Inflammatory macrophage treated with lipopolysaccharide for 1 hour (primary cell): Measurements from ENCODE around the gene DCDC2.
"Not testable (repeated sequence)": the region's sequence is repeated elsewhere in the genome, so short reads cannot be mapped to it uniquely, and the experiment has no call there.

Source experiments
- DNase-seq, 2 donors: peaks; one replicate each; pipeline ENCODE4 v3.0.0-alpha.2; 2020 to 2022

Gene DCDC2

DNA sequence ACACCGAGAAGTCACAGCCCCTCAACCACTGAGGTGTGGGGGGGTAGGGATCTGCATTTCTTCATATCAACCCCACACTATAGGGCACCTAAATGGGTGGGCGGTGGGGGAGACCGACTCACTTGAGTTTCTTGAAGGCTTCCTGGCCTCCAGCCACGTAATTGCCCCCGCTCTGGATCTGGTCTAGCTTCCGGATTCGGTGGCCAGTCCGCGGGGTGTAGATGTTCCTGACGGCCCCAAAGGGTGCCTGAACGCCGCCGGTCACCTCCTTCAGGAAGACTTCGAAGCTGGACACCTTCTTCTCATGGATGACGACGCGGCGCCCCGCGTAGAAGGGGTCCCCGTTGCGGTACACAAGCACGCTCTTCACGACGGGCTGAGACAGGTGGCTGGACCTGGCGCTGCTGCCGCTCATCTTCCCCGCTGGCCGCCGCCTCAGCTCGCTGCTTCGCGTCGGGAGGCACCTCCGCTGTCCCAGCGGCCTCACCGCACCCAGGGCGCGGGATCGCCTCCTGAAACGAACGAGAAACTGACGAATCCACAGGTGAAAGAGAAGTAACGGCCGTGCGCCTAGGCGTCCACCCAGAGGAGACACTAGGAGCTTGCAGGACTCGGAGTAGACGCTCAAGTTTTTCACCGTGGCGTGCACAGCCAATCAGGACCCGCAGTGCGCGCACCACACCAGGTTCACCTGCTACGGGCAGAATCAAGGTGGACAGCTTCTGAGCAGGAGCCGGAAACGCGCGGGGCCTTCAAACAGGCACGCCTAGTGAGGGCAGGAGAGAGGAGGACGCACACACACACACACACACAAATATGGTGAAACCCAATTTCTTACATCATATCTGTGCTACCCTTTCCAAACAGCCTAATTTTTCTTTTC is at the start of gene DCDC2:
Gene DCDC2, minus strand, starts transcription at position 724 of the 883 bp plus-strand sequence. Its CDS starts 309 bp downstream, at position 415.
- DNase-seq = no peak

DNA sequence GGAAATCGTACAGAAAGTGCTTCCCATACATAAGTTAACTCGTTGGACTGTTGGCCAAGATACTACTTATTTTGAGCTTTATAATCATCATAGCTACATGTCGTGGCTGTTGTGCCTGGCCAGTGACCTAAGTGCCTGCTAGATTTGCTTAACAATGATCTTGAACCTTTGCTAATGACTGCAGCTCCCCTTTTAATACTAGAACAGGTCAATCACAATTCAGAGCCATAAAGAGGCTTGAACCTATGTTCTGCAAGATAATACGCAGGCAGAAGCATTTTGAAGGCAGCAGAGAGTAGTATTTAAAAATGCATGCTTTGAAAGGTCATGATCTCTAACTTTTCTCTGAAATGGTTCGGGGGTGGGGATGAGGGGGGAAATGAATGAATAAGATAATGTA is 47.4 kb upstream of the DCDC2 start:
- no peak for DNase-seq

- no peak for DNase-seq
Measured at GRCh38 chr6:24403501-24403824, 45.6 kb upstream of the DCDC2 start.

DNA sequence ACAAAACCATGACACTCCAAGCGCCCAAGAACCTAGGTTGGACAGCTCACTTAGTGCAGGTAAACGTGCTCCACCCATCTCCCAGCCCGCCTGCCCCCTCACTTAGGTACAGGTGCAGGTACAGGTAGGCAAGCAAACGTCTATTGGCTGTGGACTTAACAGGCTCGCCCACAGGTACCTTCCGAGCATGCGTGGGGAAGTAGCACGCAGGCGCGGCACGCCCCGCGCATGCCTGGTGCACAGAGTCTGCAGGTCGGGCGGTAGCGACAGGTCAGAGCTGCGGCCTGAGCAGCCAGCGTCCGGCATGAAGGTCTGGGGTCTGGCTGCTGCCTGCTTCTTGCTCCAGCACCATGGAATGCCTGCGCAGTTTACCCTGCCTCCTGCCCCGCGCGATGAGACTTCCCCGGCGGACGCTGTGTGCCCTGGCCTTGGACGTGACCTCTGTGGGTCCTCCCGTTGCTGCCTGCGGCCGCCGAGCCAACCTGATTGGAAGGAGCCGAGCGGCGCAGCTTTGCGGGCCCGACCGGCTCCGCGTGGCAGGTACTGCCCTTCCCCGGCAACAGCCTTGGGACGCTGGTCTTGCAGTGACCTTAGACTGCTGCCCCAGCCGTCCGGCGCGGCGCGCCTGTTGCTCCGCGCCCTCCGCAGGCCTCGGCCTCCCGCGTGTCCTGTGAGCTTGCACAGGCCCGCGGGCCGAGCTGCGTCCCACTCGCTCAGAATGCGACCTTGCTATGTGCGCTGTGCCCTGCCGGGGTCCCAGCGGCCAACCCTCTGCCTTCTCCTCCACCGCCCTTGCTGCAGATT is 45.0 kb upstream of the DCDC2 start, which contains the start of gene MRS2:
Gene MRS2, plus strand, starts transcription at position 240 of the 804 bp plus-strand sequence. Its CDS starts 111 bp downstream, at position 351.
- peak; percentile 73 to 80 for DNase-seq

DNA sequence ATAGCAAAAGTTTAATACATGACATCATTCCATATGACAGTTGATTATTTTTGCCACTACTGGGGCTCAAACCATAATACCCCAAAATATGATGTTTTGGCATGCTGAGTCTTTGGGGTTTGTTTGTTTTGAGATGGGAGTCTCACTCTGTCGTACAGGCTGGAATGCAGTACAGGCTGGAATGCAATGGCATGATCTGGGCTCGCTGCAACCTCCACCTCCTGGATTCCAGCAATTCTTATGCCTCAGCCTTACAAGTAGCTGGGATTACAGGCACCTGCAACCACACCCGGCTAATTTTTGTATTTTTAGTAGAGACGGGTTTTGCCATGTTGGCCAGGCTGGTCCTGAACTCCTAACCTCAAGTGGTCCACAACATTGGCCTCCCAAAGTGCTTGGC is 43.6 kb upstream of the DCDC2 start:
- no peak for DNase-seq

GRCh38 chr6:24400045-24401039 is 42.5 kb upstream of the DCDC2 start:
- DNase-seq = not testable (repeated sequence)

DNA sequence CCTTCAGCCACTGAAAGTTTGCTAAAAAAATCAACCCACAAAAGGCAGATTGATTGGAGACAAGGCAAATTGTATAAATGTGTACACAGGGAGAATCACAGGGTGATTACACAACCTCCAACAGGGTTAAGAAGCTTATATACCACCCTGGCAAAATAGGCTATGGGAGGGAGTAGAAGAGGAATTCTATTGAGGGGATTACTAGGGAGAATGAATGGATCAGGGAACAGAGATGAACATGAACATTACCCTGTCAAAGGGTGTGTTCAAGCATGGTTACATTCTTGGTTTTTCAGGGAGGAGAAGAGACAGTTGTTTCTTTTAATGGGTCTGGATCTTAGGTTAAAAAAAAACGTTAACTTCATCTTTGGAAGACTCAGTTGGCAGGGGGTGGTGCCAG is 39.8 kb upstream of the DCDC2 start:
- no peak for DNase-seq

DNA sequence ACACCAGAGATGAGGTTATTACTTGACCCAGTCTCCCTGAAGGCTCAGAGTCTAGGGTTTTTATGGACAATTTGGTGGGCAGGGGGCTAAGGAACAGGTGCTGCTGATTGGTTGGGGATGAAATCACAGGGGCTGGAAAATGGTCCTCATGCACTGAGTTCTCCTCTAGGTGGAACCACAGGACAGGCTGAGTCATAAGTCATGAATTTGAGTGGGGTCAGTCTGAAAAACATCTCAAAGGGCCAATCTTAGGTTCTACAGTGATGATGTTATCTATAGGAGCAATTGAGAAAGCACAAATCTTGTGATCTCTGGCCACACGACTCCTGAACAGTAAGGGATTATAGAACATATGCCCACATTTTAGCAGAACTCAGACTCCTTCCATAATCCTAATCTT is 39.0 kb upstream of the DCDC2 start:
- peak in 1 of 2 donors; percentile 45 for DNase-seq

- peak; percentile 87 to 95 for DNase-seq
Measured at GRCh38 chr6:24394780-24395437, 37.0 kb upstream of the DCDC2 start.

GRCh38 chr6:24394061-24394779 is 36.4 kb upstream of the DCDC2 start:
- DNase-seq = peak; percentile 20 to 52

GRCh38 chr6:24391756-24392405 is 34.0 kb upstream of the DCDC2 start:
- DNase-seq = no peak

- no peak for DNase-seq
Measured at GRCh38 chr6:24391208-24391607, 33.3 kb upstream of the DCDC2 start.

- no peak for DNase-seq
Measured at GRCh38 chr6:24387818-24388217, 30.0 kb upstream of the DCDC2 start.

- no peak for DNase-seq
Measured at GRCh38 chr6:24385536-24386269, 27.8 kb upstream of the DCDC2 start.

DNA sequence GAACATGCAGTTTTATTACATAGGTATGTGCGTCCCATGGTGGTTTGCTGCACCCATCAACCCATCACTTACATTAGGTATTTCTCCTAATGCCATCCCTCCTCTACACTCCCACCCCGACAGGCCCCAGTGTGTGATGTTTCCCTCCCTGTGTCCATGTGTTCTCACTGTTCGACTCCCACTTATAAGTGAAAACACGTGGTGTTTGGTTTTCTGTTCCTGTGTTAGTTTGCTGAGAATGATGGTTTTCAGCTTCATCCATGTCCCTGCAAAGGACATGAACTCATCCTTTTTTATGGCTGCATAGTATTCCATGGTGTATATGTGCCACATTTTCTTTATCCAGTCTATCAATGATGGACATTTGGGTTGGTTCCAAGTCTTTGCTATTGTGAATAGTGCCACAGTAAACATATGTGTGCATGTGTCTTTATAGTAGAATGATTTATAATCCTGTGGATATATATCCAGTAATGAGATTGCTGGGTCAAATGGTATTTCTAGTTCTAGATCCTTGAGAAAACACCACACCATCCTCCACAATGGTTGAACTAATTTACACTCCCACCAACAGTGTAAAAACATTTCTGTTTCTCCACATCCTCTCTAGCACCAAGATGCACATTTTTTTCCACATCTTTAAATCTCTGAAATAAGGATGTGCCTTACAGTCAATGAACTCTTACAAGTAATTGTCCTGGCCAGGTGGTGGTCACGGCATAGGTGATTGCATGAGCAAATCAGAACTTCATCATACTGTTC is 26.7 kb upstream of the DCDC2 start:
- DNase-seq = not testable (repeated sequence)

DNA sequence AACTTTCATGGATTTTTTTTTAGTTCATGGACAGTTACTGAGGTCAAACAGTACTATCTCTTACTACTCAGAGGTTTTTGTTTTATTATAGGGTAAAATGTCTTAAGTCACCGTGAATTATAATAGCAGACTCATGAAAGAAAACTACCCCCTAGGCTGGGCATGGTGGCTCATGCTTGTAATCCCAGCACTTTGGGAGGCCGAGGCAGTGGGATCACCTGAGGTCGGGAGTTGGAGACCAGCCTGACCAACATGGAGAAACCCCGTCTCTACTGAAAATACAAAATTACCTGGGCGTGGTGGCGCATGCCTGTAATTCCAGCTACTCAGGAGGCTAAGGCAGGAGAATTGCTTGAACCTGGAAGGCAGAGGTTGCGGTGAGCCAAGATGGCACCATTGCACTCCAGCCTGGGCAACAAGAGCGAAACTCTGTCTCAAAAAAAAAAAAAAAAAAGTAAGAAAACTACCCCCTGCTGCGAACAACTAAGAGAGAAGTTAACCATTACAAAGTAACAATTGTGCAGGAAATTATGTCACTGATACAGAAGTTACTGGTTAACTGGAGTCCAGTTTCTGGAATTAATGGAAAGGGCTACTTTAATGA is 25.1 kb upstream of the DCDC2 start:
- not testable (repeated sequence) for DNase-seq

DNA sequence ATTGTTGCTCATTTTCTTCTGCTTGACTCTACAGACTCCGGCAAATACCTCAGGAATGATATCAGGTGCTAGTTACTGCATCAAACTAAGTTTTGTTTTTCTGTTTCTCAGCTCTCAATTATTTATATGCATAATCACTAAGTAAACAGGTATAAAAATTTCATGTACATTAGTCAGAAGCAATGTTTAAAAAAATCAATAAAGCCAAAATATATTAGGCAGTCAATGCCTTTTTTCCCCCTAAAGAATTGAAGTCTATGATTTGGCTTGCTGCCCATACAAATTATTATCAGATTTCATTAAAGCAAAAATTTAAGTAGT is 24.3 kb upstream of the DCDC2 start:
- no peak for DNase-seq

GRCh38 chr6:24381476-24382219 is 23.8 kb upstream of the DCDC2 start:
- no peak for DNase-seq
